ENCODE data around the gene PRKCA. TPM values are rescaled to one million over a fixed set of nuclear protein-coding genes. Genes with fewer than 3 reads are reported as not detected.

PRKCA gene
- total RNA-seq, 1 donor from 2014 or later, result 6.7 TPM

GRCh38 chr17:66276328-66276937, 26.0 kb upstream of the PRKCA start:
- DNase-seq (ENCODE audit: low read depth), result no peak
- no peak overlapping the region for H3K4me3 ChIP-seq (ENCODE audit: low read depth, low read length)
- TF ChIP-seq, protein P1, sequence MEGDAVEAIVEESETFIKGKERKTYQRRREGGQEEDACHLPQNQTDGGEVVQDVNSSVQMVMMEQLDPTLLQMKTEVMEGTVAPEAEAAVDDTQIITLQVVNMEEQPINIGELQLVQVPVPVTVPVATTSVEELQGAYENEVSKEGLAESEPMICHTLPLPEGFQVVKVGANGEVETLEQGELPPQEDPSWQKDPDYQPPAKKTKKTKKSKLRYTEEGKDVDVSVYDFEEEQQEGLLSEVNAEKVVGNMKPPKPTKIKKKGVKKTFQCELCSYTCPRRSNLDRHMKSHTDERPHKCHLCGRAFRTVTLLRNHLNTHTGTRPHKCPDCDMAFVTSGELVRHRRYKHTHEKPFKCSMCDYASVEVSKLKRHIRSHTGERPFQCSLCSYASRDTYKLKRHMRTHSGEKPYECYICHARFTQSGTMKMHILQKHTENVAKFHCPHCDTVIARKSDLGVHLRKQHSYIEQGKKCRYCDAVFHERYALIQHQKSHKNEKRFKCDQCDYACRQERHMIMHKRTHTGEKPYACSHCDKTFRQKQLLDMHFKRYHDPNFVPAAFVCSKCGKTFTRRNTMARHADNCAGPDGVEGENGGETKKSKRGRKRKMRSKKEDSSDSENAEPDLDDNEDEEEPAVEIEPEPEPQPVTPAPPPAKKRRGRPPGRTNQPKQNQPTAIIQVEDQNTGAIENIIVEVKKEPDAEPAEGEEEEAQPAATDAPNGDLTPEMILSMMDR (conservative IDR thresholded peaks at IDR 0.05; ENCODE audit: low read depth, low read length), result no peak

- DNase-seq (ENCODE audit: low read depth), result no peak
- TF ChIP-seq, protein P1 (conservative IDR thresholded peaks at IDR 0.05; ENCODE audit: low read depth, low read length), result no peak
- H3K4me3 ChIP-seq (ENCODE audit: low read depth, low read length), result no peak overlapping the region
Measured at GRCh38 chr17:66277191-66277590, 25.2 kb upstream of the PRKCA start.

GRCh38 chr17:66281661-66282369, 20.6 kb upstream of the PRKCA start:
- no peak for DNase-seq (ENCODE audit: low read depth)
- TF ChIP-seq, protein P1 (conservative IDR thresholded peaks at IDR 0.05; ENCODE audit: low read depth, low read length), result no peak
- H3K4me3 ChIP-seq (ENCODE audit: low read depth, low read length), result no peak overlapping the region

DNA sequence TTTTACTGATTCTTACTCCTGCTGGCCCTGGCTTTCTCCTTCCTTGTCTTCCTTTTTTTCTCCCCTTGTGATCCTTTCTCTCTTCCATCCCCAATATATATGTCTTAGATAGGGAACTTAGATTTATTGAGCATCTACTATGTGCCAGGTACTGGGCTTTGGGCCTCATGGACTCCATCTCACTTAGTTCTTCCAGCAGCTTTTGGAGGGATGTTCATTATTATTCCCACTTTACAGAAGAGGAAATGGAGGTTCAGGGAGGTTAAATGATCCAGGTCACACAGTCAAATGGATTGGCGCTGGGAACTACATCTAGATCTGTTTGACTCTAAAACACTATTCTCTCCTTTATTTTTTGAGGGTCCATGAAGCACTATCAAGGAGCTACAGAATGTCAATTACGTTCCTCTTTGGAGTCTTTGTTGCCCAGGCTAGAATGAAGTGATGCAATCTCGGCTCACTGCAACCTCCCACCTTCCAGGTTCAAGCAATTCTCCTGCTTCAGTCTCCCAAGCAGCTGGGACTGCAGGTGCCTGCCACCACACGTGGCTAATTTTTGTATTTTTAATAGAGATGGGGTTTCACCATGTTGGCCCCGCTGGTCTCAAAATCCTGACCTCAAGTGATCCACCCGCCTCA, 19.0 kb upstream of the PRKCA start:
- TF ChIP-seq, protein P1 (conservative IDR thresholded peaks at IDR 0.05; ENCODE audit: low read depth, low read length), result no peak
- DNase-seq (ENCODE audit: low read depth), result no peak
- no peak overlapping the region for H3K4me3 ChIP-seq (ENCODE audit: low read depth, low read length)

- TF ChIP-seq, protein P1 (conservative IDR thresholded peaks at IDR 0.05; ENCODE audit: low read depth, low read length), result no peak
- DNase-seq (ENCODE audit: low read depth), result no peak
- H3K4me3 ChIP-seq (ENCODE audit: low read depth, low read length), result no peak overlapping the region
Measured at GRCh38 chr17:66283971-66284370, 18.4 kb upstream of the PRKCA start.

DNA sequence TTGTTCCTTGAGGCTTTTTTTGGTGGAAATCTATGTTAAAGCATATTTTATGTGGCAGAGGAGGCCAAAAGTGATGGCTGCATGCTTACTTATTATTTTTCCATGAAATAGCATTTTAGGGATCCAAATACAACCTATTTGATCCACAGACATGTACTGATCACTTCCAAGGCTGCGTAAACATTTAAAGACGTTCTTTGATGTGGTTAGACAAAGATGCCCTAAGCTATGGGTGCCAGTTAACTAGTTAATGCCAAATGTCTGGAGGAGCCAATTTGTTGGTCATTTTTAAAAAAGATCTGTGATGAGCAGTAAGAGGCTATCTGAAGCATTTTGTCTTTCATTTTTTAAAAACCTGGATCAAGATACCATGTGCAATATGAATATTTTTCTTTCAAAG, 17.3 kb upstream of the PRKCA start:
- TF ChIP-seq, protein P1 (conservative IDR thresholded peaks at IDR 0.05; ENCODE audit: low read depth, low read length), result no peak
- H3K4me3 ChIP-seq (ENCODE audit: low read depth, low read length), result no peak overlapping the region
- DNase-seq (ENCODE audit: low read depth), result no peak
